Smooth muscle cell (in vitro differentiated cells): ENCODE results near the gene TARS3. TPM values are rescaled to one million over a fixed set of nuclear protein-coding genes. Genes with fewer than 3 reads are reported as not detected.
A peak's percentile ranks its signal among the peaks of the same experiment; 100 is the strongest.

ENCODE experiments used
- DNase-seq: peaks from one replicate; lab custom pipeline; 2025; ENCODE audit not compliant: unreplicated experiment; lab: John Stamatoyannopoulos, UW
- H2AFZ ChIP-seq: fragments of 200-600 bp; sonication (generic); 2 replicates; pipeline ENCODE4 v1.6.0; 2016; ENCODE audit warnings: antibody characterized with exemption, low read depth, mild to moderate bottlenecking
- H3F3A ChIP-seq: fragments of 200-600 bp; sonication (generic); 2 replicates; pipeline ENCODE4 v1.6.0; 2017; ENCODE audit warnings: antibody characterized with exemption, low read depth
- H3K27ac ChIP-seq: fragments of 200-600 bp; sonication (generic); 2 replicates; pipeline ENCODE4 v1.5.1; 2016; ENCODE audit warnings: low read depth, mild to moderate bottlenecking
- H3K27me3 ChIP-seq: fragments of 200-600 bp; sonication (generic); 2 replicates; pipeline ENCODE4 v1.6.1; 2016; ENCODE audit warnings: low read depth, mild to moderate bottlenecking
- H3K36me3 ChIP-seq: fragments of 200-600 bp; sonication (generic); 2 replicates; pipeline ENCODE4 v1.5.1; 2016; ENCODE audit warnings: low read depth
- H3K4me1 ChIP-seq: fragments of 200-600 bp; sonication (generic); 2 replicates; pipeline ENCODE4 v1.5.1; 2016; ENCODE audit warnings: low read depth
- H3K4me2 ChIP-seq: fragments of 200-600 bp; sonication (generic); 2 replicates; pipeline ENCODE4 v1.6.0; 2016; ENCODE audit warnings: mild to moderate bottlenecking
- H3K4me3 ChIP-seq: fragments of 200-600 bp; sonication (generic); 2 replicates; pipeline ENCODE4 v1.5.1; 2016; ENCODE audit warnings: mild to moderate bottlenecking
- H3K79me2 ChIP-seq: fragments of 200-600 bp; sonication (generic); 2 replicates; pipeline ENCODE4 v1.6.0; 2016; ENCODE audit warnings: low read depth, mild to moderate bottlenecking
- H3K9ac ChIP-seq: fragments of 200-600 bp; sonication (generic); 2 replicates; pipeline ENCODE4 v1.6.0; 2016; ENCODE audit warnings: low read depth
- H3K9me3 ChIP-seq: fragments of 200-600 bp; sonication (generic); replicated peaks from 2 replicates; pipeline ENCODE4 v1.5.1; 2016; ENCODE audit warnings: low read depth
- H4K20me1 ChIP-seq: fragments of 200-600 bp; sonication (generic); 2 replicates; pipeline ENCODE4 v1.6.0; 2016; ENCODE audit warnings: low read depth
- WGBS: methylation state at CpG from one replicate; pipeline ENCODE4 v1.1.7; 2016; ENCODE audit warnings: low lambda C conversion rate; 5-methylcytosine and 5-hydroxymethylcytosine counted together
- polyA plus RNA-seq: library from polyadenylated mRNA; unstranded; fragments of >200 nt; fragmentation: Nextera tagmentation; extraction: Ambion mirVana; gene quantifications from 2 replicates; pipeline ENCODE4 v1.2.1, GENCODE V29; 2016
- total RNA-seq: library from RNA; depleted of rRNA; stranded (reverse); fragments of >200 nt; gene quantifications from 2 replicates; pipeline ENCODE4 v1.2.3, GENCODE V29; 2014
- TF ChIP-seq, protein P1 (sequence below): fragments of 200-600 bp; sonication (generic); IDR thresholded peaks from 2 replicates; pipeline ENCODE4 v1.5.1; 2017; ENCODE audit warnings: borderline replicate concordance, mild to moderate bottlenecking, antibody characterized with exemption; ENCODE audit not compliant: insufficient read depth, poor library complexity, severe bottlenecking

TARS3 gene
- total and polyA plus RNA-seq, 2 experiments from 2014 or later, result 20.0 to 23.0 TPM

DNA sequence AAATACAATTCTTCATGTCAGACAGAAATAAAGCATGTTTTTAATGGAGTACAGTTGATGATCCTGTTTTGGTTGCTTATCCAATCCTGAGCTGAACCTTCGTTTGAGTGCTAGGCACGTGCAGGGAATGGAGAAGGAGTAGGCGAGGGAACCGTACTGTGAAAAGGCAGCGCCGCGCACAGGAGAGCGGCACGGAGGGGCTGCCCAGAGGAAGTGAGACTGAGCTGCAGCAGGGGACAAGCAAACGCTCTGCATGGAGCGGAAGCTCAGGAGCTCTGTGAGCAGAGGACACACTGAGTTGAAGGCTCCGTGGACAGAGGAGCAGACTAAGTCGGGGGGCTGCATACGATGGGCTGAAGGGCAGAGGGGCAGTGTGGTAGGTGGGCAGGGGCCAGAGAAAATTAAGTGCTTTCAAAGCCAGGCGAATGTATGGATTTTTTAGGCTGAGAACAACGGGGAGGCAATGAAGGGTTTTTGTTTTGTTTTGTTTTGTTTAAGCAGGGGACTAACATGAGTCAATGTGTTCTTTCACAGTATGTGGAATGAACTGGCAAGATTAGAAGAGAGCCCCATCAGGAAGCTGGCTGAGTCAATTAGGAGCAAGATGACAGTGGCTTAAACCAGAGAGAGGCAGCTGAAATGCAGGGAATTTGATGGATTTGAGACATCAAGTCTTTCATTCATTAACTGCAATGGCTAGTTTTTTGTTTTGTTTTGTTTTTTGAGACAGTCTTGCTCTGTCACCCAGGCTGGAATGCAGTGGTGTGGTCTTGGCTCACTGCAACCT lies 48.3 kb downstream of the TARS3 start:
- no peak for DNase-seq
- Histone ChIP-seq H3K27ac (peak overlapping the region; percentile 97), H3K36me3 (peaks cover 4% of the 10 kb centered on the region), H4K20me1 (no peaks in the 10 kb centered on the region), H3K27me3 (no peaks in the 10 kb centered on the region), H3K4me1 (peaks cover 9% of the 10 kb centered on the region), H3K4me2 (peak overlapping the region; percentile 79), H3K9ac (peak overlapping the region; percentile 80), H3K9me3 (no peaks in the 10 kb centered on the region), H3K79me2 (no peaks in the 10 kb centered on the region), H3K4me3 (no peak overlapping the region), H2AFZ (no peak overlapping the region), H3F3A (peaks cover 17% of the 10 kb centered on the region)
- 45% methylated on average over 16 of the region's 16 CpGs for WGBS
- TF ChIP-seq, protein P1, sequence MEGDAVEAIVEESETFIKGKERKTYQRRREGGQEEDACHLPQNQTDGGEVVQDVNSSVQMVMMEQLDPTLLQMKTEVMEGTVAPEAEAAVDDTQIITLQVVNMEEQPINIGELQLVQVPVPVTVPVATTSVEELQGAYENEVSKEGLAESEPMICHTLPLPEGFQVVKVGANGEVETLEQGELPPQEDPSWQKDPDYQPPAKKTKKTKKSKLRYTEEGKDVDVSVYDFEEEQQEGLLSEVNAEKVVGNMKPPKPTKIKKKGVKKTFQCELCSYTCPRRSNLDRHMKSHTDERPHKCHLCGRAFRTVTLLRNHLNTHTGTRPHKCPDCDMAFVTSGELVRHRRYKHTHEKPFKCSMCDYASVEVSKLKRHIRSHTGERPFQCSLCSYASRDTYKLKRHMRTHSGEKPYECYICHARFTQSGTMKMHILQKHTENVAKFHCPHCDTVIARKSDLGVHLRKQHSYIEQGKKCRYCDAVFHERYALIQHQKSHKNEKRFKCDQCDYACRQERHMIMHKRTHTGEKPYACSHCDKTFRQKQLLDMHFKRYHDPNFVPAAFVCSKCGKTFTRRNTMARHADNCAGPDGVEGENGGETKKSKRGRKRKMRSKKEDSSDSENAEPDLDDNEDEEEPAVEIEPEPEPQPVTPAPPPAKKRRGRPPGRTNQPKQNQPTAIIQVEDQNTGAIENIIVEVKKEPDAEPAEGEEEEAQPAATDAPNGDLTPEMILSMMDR, result no peak

DNA sequence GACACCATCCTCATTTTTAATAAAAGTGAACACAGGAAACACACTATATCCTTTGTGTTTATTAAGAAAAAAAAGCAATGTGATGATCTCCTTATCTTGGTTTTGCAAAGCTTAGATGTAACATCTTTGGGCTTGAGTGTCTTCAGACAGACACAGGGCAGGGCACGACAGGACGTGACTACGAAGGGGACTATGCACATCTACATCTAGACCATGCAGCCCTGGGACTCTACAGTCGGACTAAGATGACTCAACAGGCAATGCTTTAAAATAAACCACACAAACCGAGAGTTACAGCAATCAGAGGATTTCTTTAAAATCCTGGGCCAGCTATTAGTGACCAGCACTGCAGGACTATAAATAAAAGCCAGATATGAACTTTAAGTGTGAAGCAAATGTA lies 49.3 kb downstream of the TARS3 start:
- no peak overlapping the region for H3K4me3 ChIP-seq
- H3K4me1 ChIP-seq, result peaks cover 9% of the 10 kb centered on the region
- 4% methylated on average over 5 of the region's 5 CpGs for WGBS
- peaks cover 17% of the 10 kb centered on the region for H3F3A ChIP-seq
- H3K27ac ChIP-seq, result peak overlapping the region; percentile 97
- TF ChIP-seq, protein P1, result no peak
- peak overlapping the region; percentile 79 for H3K4me2 ChIP-seq
- H3K9ac ChIP-seq, result peak overlapping the region; percentile 45
- no peak overlapping the region for H2AFZ ChIP-seq
- no peaks in the 10 kb centered on the region for H3K27me3 ChIP-seq
- no peaks in the 10 kb centered on the region for H3K79me2 ChIP-seq
- peaks cover 14% of the 10 kb centered on the region for H3K36me3 ChIP-seq
- H3K9me3 ChIP-seq, result no peaks in the 10 kb centered on the region
- H4K20me1 ChIP-seq, result no peaks in the 10 kb centered on the region
- DNase-seq, result no peak

DNA sequence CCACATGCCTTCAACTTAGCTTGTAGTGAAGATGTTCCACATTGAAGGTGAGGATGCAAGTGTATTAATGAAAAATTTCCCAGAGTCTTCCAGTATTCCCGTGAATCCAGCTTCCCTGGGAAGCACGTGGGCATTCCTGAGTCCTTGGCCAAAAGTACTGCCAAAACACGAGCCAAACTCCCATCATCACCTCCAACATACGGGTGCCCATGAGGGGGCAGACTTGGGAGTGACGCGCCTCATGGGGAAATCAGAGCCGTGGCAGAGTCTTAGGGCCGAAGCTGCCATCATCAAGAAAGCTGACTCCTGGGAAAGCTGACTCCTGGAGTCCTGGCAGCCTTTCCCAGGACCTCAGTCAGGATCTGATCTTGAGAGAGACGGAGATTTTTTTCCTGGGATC lies 52.0 kb downstream of the TARS3 start:
- Histone ChIP-seq H2AFZ (no peak overlapping the region), H3F3A (peaks cover 8% of the 10 kb centered on the region), H3K4me2 (no peak overlapping the region), H3K9ac (no peak overlapping the region), H3K36me3 (peaks cover 18% of the 10 kb centered on the region), H3K4me1 (peaks cover 9% of the 10 kb centered on the region), H3K9me3 (no peaks in the 10 kb centered on the region), H3K79me2 (no peaks in the 10 kb centered on the region), H3K27ac (no peak overlapping the region), H4K20me1 (no peaks in the 10 kb centered on the region), H3K4me3 (no peak overlapping the region), H3K27me3 (no peaks in the 10 kb centered on the region)
- no peak for DNase-seq
- 87% methylated on average over 9 of the region's 9 CpGs for WGBS
- TF ChIP-seq, protein P1, result no peak

DNA sequence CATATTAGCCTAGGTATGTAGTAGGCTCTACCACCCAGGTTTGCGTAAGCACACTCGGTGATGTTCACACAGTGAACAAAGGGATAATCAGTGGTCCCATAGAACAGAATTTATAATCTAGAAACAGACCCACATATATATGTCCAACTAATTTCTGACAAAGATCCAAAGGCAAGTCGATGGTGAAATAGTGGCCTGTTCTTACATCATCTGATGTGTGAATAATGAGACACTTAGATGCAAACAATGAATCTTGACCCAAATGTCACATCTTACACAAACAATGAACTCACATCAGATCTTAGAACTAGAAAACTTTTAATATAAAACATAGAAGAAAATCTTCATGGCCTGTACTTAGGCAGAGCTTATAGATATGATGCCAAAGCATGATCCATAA lies 54.5 kb downstream of the TARS3 start:
- Histone ChIP-seq H3F3A (no peaks in the 10 kb centered on the region), H2AFZ (no peak overlapping the region), H3K79me2 (no peaks in the 10 kb centered on the region), H3K9ac (no peak overlapping the region), H3K9me3 (no peaks in the 10 kb centered on the region), H3K4me3 (no peak overlapping the region), H3K36me3 (peaks cover 18% of the 10 kb centered on the region), H3K27me3 (no peaks in the 10 kb centered on the region), H3K4me2 (no peak overlapping the region), H4K20me1 (no peaks in the 10 kb centered on the region), H3K4me1 (no peaks in the 10 kb centered on the region), H3K27ac (no peak overlapping the region)
- 98% methylated on average over 3 of the region's 3 CpGs for WGBS
- DNase-seq, result no peak
- TF ChIP-seq, protein P1, result no peak
